Astrocyte (in vitro differentiated cells and primary cell): ENCODE data around the gene FBXW2. TPM values are rescaled to one million over a fixed set of nuclear protein-coding genes. Genes with fewer than 3 reads are reported as not detected.

ENCODE experiments used
- DNase-seq: peaks from one replicate; pipeline ENCODE4 v3.0.0-alpha.2; 2010; ENCODE audit warnings: low read depth
- FAIRE-seq: peaks from 2 replicates; lab custom pipeline; 2011; peaks lifted over from hg19 to GRCh38; lab: Jason Lieb, UNC
- H2AFZ ChIP-seq: 2 replicates; pipeline ENCODE4 v1.6.0; 2012; ENCODE audit warnings: low read depth, low read length, inconsistent platforms
- H3K27ac ChIP-seq: 2 replicates; pipeline ENCODE4 v1.5.1; 2011; ENCODE audit warnings: low read depth, low read length, inconsistent platforms
- H3K27me3 ChIP-seq: 2 replicates; pipeline ENCODE4 v1.6.0; 2011; ENCODE audit warnings: low read length, inconsistent platforms; ENCODE audit not compliant: insufficient read depth
- H3K36me3 ChIP-seq: 2 replicates; pipeline ENCODE4 v1.5.1; 2011; ENCODE audit warnings: low read length, inconsistent platforms; ENCODE audit not compliant: insufficient read depth
- H3K4me1 ChIP-seq: 2 replicates; pipeline ENCODE4 v1.5.1; 2011; ENCODE audit warnings: low read length, inconsistent platforms; ENCODE audit not compliant: insufficient read depth
- H3K4me2 ChIP-seq: 2 replicates; pipeline ENCODE4 v1.6.0; 2012; ENCODE audit warnings: low read length, inconsistent platforms
- H3K4me3 ChIP-seq: 2 replicates; pipeline ENCODE4 v1.5.1; 2011; ENCODE audit warnings: low read depth, mild to moderate bottlenecking, low read length, inconsistent platforms; ENCODE audit not compliant: insufficient read depth
- H3K79me2 ChIP-seq: 2 replicates; pipeline ENCODE4 v1.6.0; 2012; ENCODE audit warnings: mild to moderate bottlenecking, low read length, inconsistent platforms; ENCODE audit not compliant: insufficient read depth
- H3K9ac ChIP-seq: 2 replicates; pipeline ENCODE4 v1.6.0; 2012; ENCODE audit warnings: mild to moderate bottlenecking, low read length, inconsistent platforms
- H3K9me3 ChIP-seq: 2 replicates; pipeline ENCODE4 v1.5.1; 2012; ENCODE audit warnings: low read depth, mild to moderate bottlenecking, low read length, inconsistent platforms; ENCODE audit not compliant: insufficient read depth
- H4K20me1 ChIP-seq: 2 replicates; pipeline ENCODE4 v1.6.0; 2012; ENCODE audit warnings: low read length, inconsistent platforms; ENCODE audit not compliant: insufficient read depth
- H3K27ac Mint-ChIP-seq: one replicate; pipeline ENCODE4 v1.8.0; 2021; ENCODE audit warnings: mild to moderate bottlenecking, mixed read lengths; ENCODE audit not compliant: unreplicated experiment
- H3K27me3 Mint-ChIP-seq: one replicate; pipeline ENCODE4 v1.8.0; 2021; ENCODE audit warnings: low read depth, mixed read lengths; ENCODE audit not compliant: unreplicated experiment
- H3K36me3 Mint-ChIP-seq: one replicate; pipeline ENCODE4 v1.8.0; 2021; ENCODE audit warnings: low read depth, mixed read lengths; ENCODE audit not compliant: unreplicated experiment
- H3K4me1 Mint-ChIP-seq: one replicate; pipeline ENCODE4 v1.8.0; 2021; ENCODE audit warnings: low read depth, mixed read lengths; ENCODE audit not compliant: unreplicated experiment
- H3K4me3 Mint-ChIP-seq: one replicate; pipeline ENCODE4 v1.8.0; 2021; ENCODE audit warnings: mild to moderate bottlenecking, moderate library complexity, mixed read lengths; ENCODE audit not compliant: unreplicated experiment
- H3K9me3 Mint-ChIP-seq: one replicate; pipeline ENCODE4 v1.8.0; 2021; ENCODE audit warnings: mild to moderate bottlenecking, mixed read lengths; ENCODE audit not compliant: unreplicated experiment
- CTCF ChIP-seq: IDR thresholded peaks from 2 replicates; pipeline ENCODE4 v1.5.1; 2011; ENCODE audit warnings: low read depth, mild to moderate bottlenecking, inconsistent platforms, low read length, moderate library complexity; ENCODE audit not compliant: insufficient read depth
- EZH2 ChIP-seq: IDR thresholded peaks from 2 replicates; pipeline ENCODE4 v1.6.1; 2012; ENCODE audit warnings: mild to moderate bottlenecking, low read length, inconsistent platforms; ENCODE audit not compliant: insufficient read depth
- total RNA-seq: library from RNA; stranded (reverse); gene quantifications from 2 replicates; pipeline ENCODE4 v1.2.1, GENCODE V29; 2021

Gene FBXW2
- total RNA-seq, 1 donor from 2014 or later, result 65.7 TPM

- Histone ChIP-seq H4K20me1 (peaks cover 2% of the 10 kb centered on the region), H3K4me2 (no peak overlapping the region), H3K4me3 (no peak overlapping the region), H3K27ac (no peak overlapping the region), H3K36me3 (no peaks in the 10 kb centered on the region), H3K9ac (no peak overlapping the region), H3K79me2 (no peaks in the 10 kb centered on the region), H3K4me1 (peaks cover 3% of the 10 kb centered on the region), H2AFZ (no peak overlapping the region), H3K9me3 (no peaks in the 10 kb centered on the region), H3K27me3 (no peaks in the 10 kb centered on the region)
- H3K27me3 Mint-ChIP-seq, result peaks cover 7% of the 10 kb centered on the region
- no peak overlapping the region for H3K27ac Mint-ChIP-seq
- H3K4me1 Mint-ChIP-seq, result peaks cover 12% of the 10 kb centered on the region
- FAIRE-seq, result no peak
- no peak for TF ChIP-seq EZH2
- TF ChIP-seq CTCF, result no peak
- H3K36me3 Mint-ChIP-seq, result no peaks in the 10 kb centered on the region
- no peak overlapping the region for H3K4me3 Mint-ChIP-seq
- H3K9me3 Mint-ChIP-seq, result no peaks in the 10 kb centered on the region
- no peak for DNase-seq
These were observed 67.3 kb downstream of the FBXW2 start for GRCh38 chr9:120725907-120726306.

GRCh38 chr9:120724757-120725400 is 68.3 kb downstream of the FBXW2 start:
- H3K9me3 ChIP-seq, result no peaks in the 10 kb centered on the region
- no peak overlapping the region for H3K4me2 ChIP-seq
- no peak for TF ChIP-seq EZH2
- no peak for TF ChIP-seq CTCF
- FAIRE-seq (no peak), DNase-seq (no peak)
- Mint-ChIP-seq H3K4me3 (no peak overlapping the region), H3K27ac (no peak overlapping the region), H3K27me3 (peaks cover 7% of the 10 kb centered on the region), H3K36me3 (no peaks in the 10 kb centered on the region), H3K9me3 (no peaks in the 10 kb centered on the region), H3K4me1 (peaks cover 4% of the 10 kb centered on the region)
- no peak overlapping the region for H3K9ac ChIP-seq
- H2AFZ ChIP-seq, result no peak overlapping the region
- no peaks in the 10 kb centered on the region for H4K20me1 ChIP-seq
- H3K27me3 ChIP-seq, result no peaks in the 10 kb centered on the region
- no peaks in the 10 kb centered on the region for H3K4me1 ChIP-seq
- H3K27ac ChIP-seq, result no peak overlapping the region
- H3K79me2 ChIP-seq, result no peaks in the 10 kb centered on the region
- no peaks in the 10 kb centered on the region for H3K36me3 ChIP-seq
- no peak overlapping the region for H3K4me3 ChIP-seq

GRCh38 chr9:120723565-120723964 is 69.7 kb downstream of the FBXW2 start:
- TF ChIP-seq CTCF (no peak), EZH2 (no peak)
- Histone ChIP-seq H3K4me2 (peak overlapping the region; percentile 35), H4K20me1 (no peaks in the 10 kb centered on the region), H3K4me1 (no peaks in the 10 kb centered on the region), H3K27me3 (no peaks in the 10 kb centered on the region), H3K27ac (no peak overlapping the region), H3K9ac (no peak overlapping the region), H2AFZ (no peak overlapping the region), H3K36me3 (no peaks in the 10 kb centered on the region), H3K4me3 (no peak overlapping the region), H3K79me2 (no peaks in the 10 kb centered on the region), H3K9me3 (no peaks in the 10 kb centered on the region)
- Mint-ChIP-seq H3K36me3 (no peaks in the 10 kb centered on the region), H3K27me3 (peaks cover 7% of the 10 kb centered on the region), H3K4me1 (no peaks in the 10 kb centered on the region), H3K27ac (no peak overlapping the region), H3K9me3 (no peaks in the 10 kb centered on the region), H3K4me3 (no peak overlapping the region)
- DNase-seq (peak; percentile 81), FAIRE-seq (no peak)
